Measurements from ENCODE around the gene DSTN.

DNA sequence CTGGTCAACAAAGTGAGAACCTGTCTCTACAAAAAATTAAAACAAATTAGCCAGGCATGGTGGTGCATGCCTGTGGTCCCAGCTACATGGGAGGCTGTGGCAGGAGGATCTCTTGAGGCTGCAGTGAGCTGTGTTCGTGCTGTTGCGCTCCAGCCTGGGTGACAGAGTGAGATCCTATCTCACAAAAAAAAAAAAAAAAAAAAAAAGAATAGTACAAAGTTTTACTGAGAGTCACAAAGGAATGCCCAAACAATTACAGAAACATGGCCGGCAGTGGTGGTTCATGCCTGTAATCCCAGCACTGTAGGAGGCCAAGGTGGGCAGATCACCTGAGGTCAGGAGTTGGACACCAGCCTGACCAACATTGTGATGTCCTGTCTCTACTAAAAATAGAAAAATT is 14.8 kb upstream of the DSTN start:
- TF ChIP-seq, protein P1, sequence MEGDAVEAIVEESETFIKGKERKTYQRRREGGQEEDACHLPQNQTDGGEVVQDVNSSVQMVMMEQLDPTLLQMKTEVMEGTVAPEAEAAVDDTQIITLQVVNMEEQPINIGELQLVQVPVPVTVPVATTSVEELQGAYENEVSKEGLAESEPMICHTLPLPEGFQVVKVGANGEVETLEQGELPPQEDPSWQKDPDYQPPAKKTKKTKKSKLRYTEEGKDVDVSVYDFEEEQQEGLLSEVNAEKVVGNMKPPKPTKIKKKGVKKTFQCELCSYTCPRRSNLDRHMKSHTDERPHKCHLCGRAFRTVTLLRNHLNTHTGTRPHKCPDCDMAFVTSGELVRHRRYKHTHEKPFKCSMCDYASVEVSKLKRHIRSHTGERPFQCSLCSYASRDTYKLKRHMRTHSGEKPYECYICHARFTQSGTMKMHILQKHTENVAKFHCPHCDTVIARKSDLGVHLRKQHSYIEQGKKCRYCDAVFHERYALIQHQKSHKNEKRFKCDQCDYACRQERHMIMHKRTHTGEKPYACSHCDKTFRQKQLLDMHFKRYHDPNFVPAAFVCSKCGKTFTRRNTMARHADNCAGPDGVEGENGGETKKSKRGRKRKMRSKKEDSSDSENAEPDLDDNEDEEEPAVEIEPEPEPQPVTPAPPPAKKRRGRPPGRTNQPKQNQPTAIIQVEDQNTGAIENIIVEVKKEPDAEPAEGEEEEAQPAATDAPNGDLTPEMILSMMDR (conservative IDR thresholded peaks at IDR 0.05) = no peak
- no peak for TF ChIP-seq ZFX (IDR thresholded peaks at IDR 0.05)
